Measurements from ENCODE around the gene TP53TG5.

TP53TG5 gene

GRCh38 chr20:45405571-45406259 is 27.6 kb upstream of the TP53TG5 start:
- DNase-seq (ENCODE audit: low read depth in 2 of 2, low spot score in 1 of 2), result no peak

GRCh38 chr20:45404438-45404837 is 26.3 kb upstream of the TP53TG5 start:
- no peak for DNase-seq (ENCODE audit: low read depth in 2 of 2, low spot score in 1 of 2)

DNA sequence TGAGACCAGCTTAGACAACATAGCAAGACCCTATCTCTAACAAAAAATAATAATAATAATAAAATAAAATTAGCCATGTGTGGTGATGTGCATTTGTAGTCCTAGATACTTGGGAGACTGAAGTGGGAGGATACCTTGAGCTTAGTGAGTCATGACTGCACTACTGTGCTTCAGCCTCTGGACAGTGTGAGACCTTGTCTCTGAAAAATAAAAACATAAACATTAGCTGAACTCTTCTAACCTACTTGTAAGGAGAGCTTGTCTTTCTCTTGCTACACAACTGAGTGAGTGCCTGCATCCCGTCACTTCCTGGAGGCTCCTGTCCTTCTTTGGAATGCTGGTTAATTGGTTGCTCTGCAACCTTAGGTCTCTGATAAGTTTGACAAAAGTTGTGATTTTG is 24.8 kb upstream of the TP53TG5 start:
- DNase-seq (ENCODE audit: low read depth in 2 of 2, low spot score in 1 of 2), result no peak

- no peak for DNase-seq (ENCODE audit: low read depth in 2 of 2, low spot score in 1 of 2)
These were observed 22.4 kb upstream of the TP53TG5 start for GRCh38 chr20:45400346-45401031.

- no peak for DNase-seq (ENCODE audit: low read depth in 2 of 2, low spot score in 1 of 2)
These were observed 20.9 kb upstream of the TP53TG5 start for GRCh38 chr20:45399018-45399417.

DNA sequence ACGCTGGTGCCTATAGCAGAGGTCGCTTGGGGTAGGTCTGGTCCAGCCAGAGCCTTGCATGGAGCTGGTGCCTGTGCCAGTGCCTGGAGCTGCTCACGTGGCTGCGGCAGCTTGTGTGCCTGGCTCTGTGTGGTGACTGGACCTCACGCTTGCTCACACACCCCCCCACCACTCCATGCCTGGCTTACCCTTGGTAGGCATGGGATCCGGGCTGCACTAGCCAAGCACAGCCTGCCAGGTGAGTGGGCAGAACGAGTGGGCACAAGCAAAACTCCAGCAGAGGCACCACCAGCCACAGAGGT is 16.9 kb upstream of the TP53TG5 start:
- no peak for DNase-seq (ENCODE audit: low read depth in 2 of 2, low spot score in 1 of 2)

- DNase-seq (ENCODE audit: low read depth in 2 of 2, low spot score in 1 of 2), result no peak
These were observed 16.3 kb upstream of the TP53TG5 start for GRCh38 chr20:45394221-45395113.

DNA sequence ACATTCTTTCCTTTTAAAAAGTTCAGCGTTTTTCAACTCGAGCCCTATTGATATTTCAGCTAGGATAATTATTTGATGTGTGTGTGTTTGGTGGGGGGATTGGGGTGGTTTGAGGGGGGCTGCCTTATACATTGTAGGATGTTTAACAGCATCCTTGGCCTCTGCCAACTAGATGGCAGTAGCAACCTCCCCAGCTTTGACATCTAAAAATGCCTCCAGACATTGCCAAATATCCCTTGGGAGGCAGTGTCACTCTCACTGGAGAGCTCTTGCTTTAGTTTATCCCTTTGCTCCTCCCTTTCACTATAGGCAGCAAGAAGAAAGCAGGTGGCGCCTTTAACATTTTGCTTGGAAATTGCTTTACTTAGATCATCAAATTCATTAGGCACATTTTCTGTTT is 14.6 kb upstream of the TP53TG5 start:
- no peak for DNase-seq (ENCODE audit: low read depth in 2 of 2, low spot score in 1 of 2)

DNA sequence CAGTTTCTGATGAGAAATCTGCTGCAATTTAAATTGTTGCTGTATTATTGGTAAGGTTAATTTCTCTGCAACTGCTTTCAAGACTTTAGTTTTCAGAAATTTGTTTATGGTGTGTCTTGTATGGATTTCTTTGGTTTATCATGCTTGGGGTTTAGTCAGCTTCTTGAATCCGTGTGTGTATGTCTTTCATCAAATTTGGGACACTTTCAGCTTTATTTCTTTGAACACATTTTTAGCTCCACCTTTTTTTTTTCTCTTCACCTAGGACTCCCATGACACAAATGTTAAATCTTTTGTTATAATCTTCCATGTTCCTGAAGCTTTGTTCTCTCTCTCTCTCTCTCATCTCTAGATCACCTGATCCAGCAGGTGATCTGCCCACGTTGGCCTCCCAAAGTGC is 13.4 kb upstream of the TP53TG5 start:
- no peak for DNase-seq (ENCODE audit: low read depth in 2 of 2, low spot score in 1 of 2)

GRCh38 chr20:45390931-45391330 is 12.8 kb upstream of the TP53TG5 start:
- no peak for DNase-seq (ENCODE audit: low read depth in 2 of 2, low spot score in 1 of 2)

DNA sequence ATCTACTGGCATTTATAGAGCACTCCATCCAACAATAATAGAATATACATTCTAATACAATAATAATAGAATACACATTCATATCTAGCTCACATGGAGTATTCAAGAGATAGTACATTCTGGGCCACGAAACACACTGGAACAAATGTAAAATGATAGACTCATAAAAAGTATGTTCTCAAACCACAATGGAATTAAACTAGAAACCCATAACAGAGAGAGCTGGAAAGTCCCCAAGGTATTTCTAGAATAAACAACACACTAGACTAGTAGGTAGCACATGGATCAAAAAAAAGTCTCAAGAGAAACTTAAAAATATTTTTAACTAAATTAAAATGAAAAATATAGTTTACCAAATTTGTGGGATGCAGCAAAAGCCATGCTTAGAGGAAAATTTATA is 9.1 kb upstream of the TP53TG5 start:
- DNase-seq (ENCODE audit: low read depth in 2 of 2, low spot score in 1 of 2), result no peak

DNA sequence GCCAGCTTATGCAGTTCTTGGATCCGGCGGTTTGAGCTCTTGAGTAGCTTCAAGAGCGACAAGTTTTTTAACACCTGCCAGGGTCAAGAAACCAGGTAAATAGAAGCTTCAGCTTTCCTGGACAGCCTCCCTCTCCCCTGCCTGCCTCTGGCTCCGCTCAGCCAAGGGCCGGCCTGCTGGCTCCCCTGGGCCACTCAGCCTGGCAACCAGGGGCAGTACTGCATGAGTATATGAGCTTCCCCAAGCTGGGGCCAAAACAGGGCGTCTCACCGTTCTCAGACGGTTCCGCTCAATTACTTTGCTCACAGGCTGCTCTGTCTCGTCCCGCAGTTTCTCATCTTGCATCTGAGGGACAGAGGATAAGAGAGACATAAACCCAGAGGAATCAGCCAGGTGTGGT is 856 bp downstream of the TP53TG5 start:
- DNase-seq (ENCODE audit: low read depth in 2 of 2, low spot score in 1 of 2), result no peak

DNA sequence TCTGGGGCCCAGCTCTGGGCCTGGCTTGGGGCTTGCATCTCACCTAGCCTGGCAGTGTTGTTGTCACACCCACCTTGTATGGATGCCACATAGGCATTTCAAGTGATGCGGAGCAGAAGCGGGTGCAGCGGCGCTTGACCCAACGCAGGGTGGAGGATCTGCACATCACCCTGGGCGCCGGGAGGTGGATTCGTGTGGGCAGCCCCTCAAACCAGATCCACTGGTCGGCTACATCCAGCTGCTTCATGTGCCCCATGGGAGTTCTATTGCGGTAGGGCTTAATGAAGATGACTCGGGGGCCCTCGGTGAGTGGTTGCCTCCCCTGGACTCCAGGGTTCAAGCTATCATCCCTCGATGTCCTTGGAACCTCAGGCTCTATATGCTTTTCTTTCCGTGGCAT is 3.2 kb downstream of the TP53TG5 start:
- DNase-seq (ENCODE audit: low read depth in 2 of 2, low spot score in 1 of 2), result no peak

DNA sequence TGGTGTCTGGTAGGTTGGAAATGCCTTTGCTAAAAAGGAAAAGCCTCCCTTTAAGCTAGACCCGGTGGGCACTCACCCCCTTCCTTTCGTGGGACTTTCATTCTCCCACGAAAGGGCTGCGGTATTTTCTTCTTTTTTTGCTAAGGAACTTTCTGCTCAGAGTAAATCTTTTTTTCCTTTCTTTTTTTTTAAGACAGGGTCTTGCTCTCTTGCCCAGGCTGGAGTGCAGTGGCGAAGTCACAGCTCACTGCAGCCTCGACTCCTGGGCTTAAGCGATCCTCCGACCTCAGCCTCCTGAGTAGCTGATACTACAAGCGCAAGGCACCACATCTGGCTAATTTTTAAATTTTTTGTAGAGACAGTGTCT is 4.0 kb downstream of the TP53TG5 start:
- DNase-seq (ENCODE audit: low read depth in 2 of 2, low spot score in 1 of 2), result no peak

- peak; percentile 69 to 81 for DNase-seq (ENCODE audit: low read depth in 2 of 2, low spot score in 1 of 2)
These were observed 4.6 kb downstream of the TP53TG5 start for GRCh38 chr20:45373353-45374100.

- no peak for DNase-seq (ENCODE audit: low read depth in 2 of 2, low spot score in 1 of 2)
These were observed 5.3 kb downstream of the TP53TG5 start for GRCh38 chr20:45372646-45373352.

DNA sequence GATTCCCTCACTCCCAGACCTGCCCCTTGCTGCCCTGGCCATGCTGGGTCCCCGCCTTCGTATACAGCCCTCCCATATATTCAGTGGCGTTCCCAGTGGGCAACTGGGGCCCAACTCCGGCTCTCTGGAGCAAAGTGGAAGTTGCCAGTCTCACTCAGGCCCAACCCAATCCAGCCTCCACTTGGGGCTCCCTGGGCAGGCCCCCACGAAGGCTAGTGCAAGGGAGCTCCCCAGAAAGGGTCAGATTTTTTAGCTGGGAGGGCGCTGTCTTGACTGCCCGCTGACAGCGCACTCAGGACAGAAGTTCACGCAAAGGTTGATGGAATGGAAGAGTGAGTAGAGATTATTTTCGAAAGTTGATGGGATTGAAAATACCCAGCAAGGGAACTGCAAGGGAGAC is 5.9 kb downstream of the TP53TG5 start:
- DNase-seq (ENCODE audit: low read depth in 2 of 2, low spot score in 1 of 2), result no peak

GRCh38 chr20:45370571-45371160 is 7.5 kb downstream of the TP53TG5 start:
- no peak for DNase-seq (ENCODE audit: low read depth in 2 of 2, low spot score in 1 of 2)

GRCh38 chr20:45368221-45368980 is 9.7 kb downstream of the TP53TG5 start:
- DNase-seq (ENCODE audit: low read depth in 2 of 2, low spot score in 1 of 2), result no peak

DNA sequence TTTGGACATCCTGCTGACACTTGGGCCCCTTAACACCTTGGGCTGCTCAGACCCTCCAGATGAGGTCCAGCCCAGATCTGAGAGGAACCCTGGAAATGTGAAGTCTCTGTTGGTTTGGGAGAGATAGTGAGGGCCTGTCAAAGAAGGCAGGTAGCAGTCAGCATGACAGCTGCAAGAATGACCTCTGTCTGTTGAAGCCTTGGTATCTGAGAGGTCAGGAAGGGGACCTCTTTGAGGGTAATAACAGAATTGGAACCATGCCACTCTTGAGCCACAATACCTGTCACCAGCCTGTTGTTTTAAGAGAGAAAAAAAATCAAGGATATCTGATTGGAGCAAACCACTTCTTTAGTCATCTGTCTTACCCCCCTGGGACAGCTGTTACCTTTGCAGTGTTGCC is 11.0 kb downstream of the TP53TG5 start:
- DNase-seq (ENCODE audit: low read depth in 2 of 2, low spot score in 1 of 2), result no peak

Measured in stimulated activated CD8-positive, alpha-beta memory T cell treated with anti-CD3 and anti-CD28 coated beads, Interleukin-4, amount 100 ng/mL, for 1 hour (primary cell).